Glutamatergic neuron (in vitro differentiated cells): Measurements from ENCODE around the gene PSMB11. TPM values are rescaled to one million over a fixed set of nuclear protein-coding genes. Genes with fewer than 3 reads are reported as not detected.
A peak's percentile ranks its signal among the peaks of the same experiment; 100 is the strongest.
"Not testable (repeated sequence)": the region's sequence is repeated elsewhere in the genome, so short reads cannot be mapped to it uniquely, and the experiment has no call there.

Experiments
- DNase-seq: peaks from one replicate; pipeline ENCODE4 v3.0.0; 2022
- H3K27ac Mint-ChIP-seq: one replicate; pipeline ENCODE4 v1.8.0; 2020; ENCODE audit warnings: mild to moderate bottlenecking, mixed read lengths, inconsistent platforms; ENCODE audit not compliant: unreplicated experiment
- H3K27me3 Mint-ChIP-seq: one replicate; pipeline ENCODE4 v1.8.0; 2020; ENCODE audit warnings: mild to moderate bottlenecking, moderate library complexity, mixed read lengths, inconsistent platforms; ENCODE audit not compliant: unreplicated experiment
- H3K36me3 Mint-ChIP-seq: one replicate; pipeline ENCODE4 v1.8.0; 2020; ENCODE audit warnings: mild to moderate bottlenecking, mixed read lengths, inconsistent platforms; ENCODE audit not compliant: unreplicated experiment
- H3K4me1 Mint-ChIP-seq: one replicate; pipeline ENCODE4 v1.8.0; 2020; ENCODE audit warnings: mild to moderate bottlenecking, low read depth, mixed read lengths, inconsistent platforms; ENCODE audit not compliant: unreplicated experiment
- H3K4me3 Mint-ChIP-seq: one replicate; pipeline ENCODE4 v1.8.0; 2020; ENCODE audit warnings: mild to moderate bottlenecking, mixed read lengths, inconsistent platforms; ENCODE audit not compliant: unreplicated experiment
- H3K9me3 Mint-ChIP-seq: one replicate; pipeline ENCODE4 v1.8.0; 2020; ENCODE audit warnings: mild to moderate bottlenecking, moderate library complexity, mixed read lengths, inconsistent platforms; ENCODE audit not compliant: unreplicated experiment
- CTCF ChIP-seq: fragments of 200-600 bp; sonication (generic); IDR thresholded peaks from one replicate; pipeline ENCODE4 v1.5.0; 2021; ENCODE audit not compliant: partially characterized antibody, unreplicated experiment
- total RNA-seq: library from RNA; stranded (reverse); fragmentation: NEBNext Ultra II Directional; extraction: Animal tissue kit (Norgen Biotek cat#: 25700); gene quantifications from one replicate; pipeline ENCODE4 v1.2.1, GENCODE V29; 2021; ENCODE audit not compliant: unreplicated experiment

PSMB11 gene
- total RNA-seq, 1 donor from 2014 or later: not detected

- DNase-seq: no peak
- Mint-ChIP-seq H3K36me3 (no peaks in the 10 kb centered on the region), H3K4me1 (peaks cover 30% of the 10 kb centered on the region), H3K27ac (peak overlapping the region; percentile 79), H3K27me3 (peaks cover 14% of the 10 kb centered on the region), H3K9me3 (peaks cover 16% of the 10 kb centered on the region), H3K4me3 (peak overlapping the region; percentile 88)
- TF ChIP-seq CTCF: no peak
Observed at GRCh38 chr14:23008831-23009230, 33.2 kb upstream of the PSMB11 start.

DNA sequence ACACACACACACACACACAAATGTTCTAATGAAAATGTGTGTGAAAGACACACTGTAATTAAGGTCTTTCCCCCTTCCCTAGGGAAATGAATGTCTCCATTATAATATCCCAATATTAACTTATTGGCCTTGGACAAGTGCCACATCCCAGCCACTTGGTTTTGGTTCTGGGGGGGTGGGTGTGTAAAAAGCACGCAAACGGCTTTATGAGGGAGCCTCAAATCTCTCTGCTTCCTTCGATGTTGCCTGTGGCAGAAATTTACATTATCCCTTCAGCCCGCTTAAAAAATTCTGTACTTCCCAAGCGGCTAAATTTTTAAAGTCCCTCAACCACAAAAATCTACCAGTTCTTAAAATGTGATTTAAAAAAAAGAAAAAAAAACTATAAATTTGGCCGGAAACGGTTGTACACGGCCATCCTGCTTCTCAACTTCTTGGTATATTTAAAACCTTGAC, 32.5 kb upstream of the PSMB11 start:
- H3K9me3 Mint-ChIP-seq: peaks cover 16% of the 10 kb centered on the region
- H3K27me3 Mint-ChIP-seq: peaks cover 14% of the 10 kb centered on the region
- no peak for TF ChIP-seq CTCF
- H3K36me3 Mint-ChIP-seq: no peaks in the 10 kb centered on the region
- H3K27ac Mint-ChIP-seq: peak overlapping the region; percentile 97
- H3K4me3 Mint-ChIP-seq: peak overlapping the region; percentile 88
- no peak for DNase-seq
- peaks cover 30% of the 10 kb centered on the region for H3K4me1 Mint-ChIP-seq

GRCh38 chr14:23009939-23010726, 31.9 kb upstream of the PSMB11 start, which contains the start of gene C14orf93:
C14orf93 (minus strand) TSS chr14:23010143; CDS start chr14:22999023, 11,120 bp downstream.
- Mint-ChIP-seq H3K27ac (peak within 1 kb of the TSS; percentile 97), H3K27me3 (peaks cover 14% of the 10 kb centered on the region), H3K9me3 (peaks cover 17% of the 10 kb centered on the region), H3K4me3 (peak within 1 kb of the TSS; percentile 88), H3K4me1 (peaks cover 28% of the 10 kb centered on the region), H3K36me3 (no peaks in the 10 kb centered on the region)
- no peak for TF ChIP-seq CTCF
- peak; percentile 82 for DNase-seq

DNA sequence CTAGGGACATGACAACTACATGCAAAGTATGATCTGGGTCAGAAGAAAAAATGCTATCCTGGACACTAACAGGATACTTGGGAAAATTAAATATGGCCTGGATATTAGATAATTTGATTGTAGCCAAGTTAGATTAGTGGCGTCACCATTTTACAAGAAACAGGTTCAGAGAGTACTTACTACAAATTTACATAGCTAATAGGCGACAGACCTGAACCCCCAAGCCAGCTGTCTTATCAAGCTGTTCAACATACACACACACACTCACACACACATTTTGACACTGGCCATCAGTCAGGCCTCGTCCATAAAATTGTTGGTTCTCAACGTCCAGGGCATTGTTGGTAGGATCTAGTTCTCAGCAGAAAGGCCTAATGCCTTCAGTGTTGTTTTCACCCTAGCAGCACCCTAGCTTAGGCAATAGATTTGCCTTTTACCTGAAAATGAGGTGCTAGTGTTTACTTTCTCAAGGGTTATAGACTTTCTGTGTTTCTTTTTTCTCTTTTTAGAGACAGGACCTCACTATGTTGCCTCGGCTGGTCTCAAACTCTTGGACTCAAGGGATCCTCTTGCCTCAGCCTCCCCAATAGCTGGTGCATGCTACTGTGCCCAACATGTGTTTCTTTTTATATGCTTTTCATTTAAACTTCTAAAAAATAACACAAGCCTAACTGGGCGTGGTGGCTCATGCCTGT, 28.8 kb upstream of the PSMB11 start:
- H3K36me3 Mint-ChIP-seq: no peaks in the 10 kb centered on the region
- peak overlapping the region; percentile 89 for H3K27ac Mint-ChIP-seq
- H3K9me3 Mint-ChIP-seq: peaks cover 12% of the 10 kb centered on the region
- peak overlapping the region; percentile 76 for H3K4me3 Mint-ChIP-seq
- DNase-seq: peak; percentile 34
- peaks cover 14% of the 10 kb centered on the region for H3K27me3 Mint-ChIP-seq
- H3K4me1 Mint-ChIP-seq: peaks cover 27% of the 10 kb centered on the region
- no peak for TF ChIP-seq CTCF

DNA sequence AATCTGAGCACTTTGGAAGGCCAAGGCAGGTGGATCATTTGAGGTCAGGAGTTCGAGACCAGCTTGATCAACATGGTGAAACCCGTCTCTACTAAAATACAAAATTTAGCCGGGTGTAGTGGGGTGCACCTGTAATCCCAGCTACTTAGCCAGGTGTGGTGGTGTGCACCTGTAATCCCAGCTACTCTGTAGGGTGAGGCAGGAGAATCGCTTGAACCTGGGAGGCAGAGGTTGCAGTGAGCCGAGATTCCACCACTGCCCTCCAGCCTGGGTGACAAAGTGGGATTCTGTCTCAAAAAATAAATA, 28.3 kb upstream of the PSMB11 start:
- H3K36me3 Mint-ChIP-seq, H3K4me3 Mint-ChIP-seq, DNase-seq: not testable (repeated sequence)
- Mint-ChIP-seq H3K4me1 (peaks cover 24% of the 10 kb centered on the region), H3K9me3 (peaks cover 12% of the 10 kb centered on the region), H3K27me3 (peaks cover 14% of the 10 kb centered on the region), H3K27ac (peak overlapping the region; percentile 89)
